HG03108 (cell line): ENCODE data around the gene MAML3.

ENCODE experiments used
- ATAC-seq: cut with Tn5 transposase; IDR thresholded peaks from one replicate; pipeline ENCODE4 v1.9.1; 2021; ENCODE audit warnings: moderate library complexity; ENCODE audit not compliant: unreplicated experiment

The MAML3 gene

GRCh38 chr4:139797287-139797686, 356.7 kb downstream of the MAML3 start:
- ATAC-seq, result no peak

- no peak for ATAC-seq
Observed at GRCh38 chr4:139795527-139796314, 358.3 kb downstream of the MAML3 start.

- ATAC-seq, result no peak
Observed at GRCh38 chr4:139794158-139794954, 359.6 kb downstream of the MAML3 start.

- ATAC-seq, result no peak
Observed at GRCh38 chr4:139791681-139792080, 362.3 kb downstream of the MAML3 start.

GRCh38 chr4:139790291-139790690, 363.7 kb downstream of the MAML3 start:
- ATAC-seq, result no peak

GRCh38 chr4:139789096-139789654, 364.8 kb downstream of the MAML3 start:
- ATAC-seq, result no peak

- ATAC-seq, result no peak
Observed at GRCh38 chr4:139786494-139787354, 367.3 kb downstream of the MAML3 start.

- ATAC-seq, result no peak
Observed at GRCh38 chr4:139785356-139785755, 368.6 kb downstream of the MAML3 start.

GRCh38 chr4:139783741-139784484, 370.1 kb downstream of the MAML3 start:
- ATAC-seq, result no peak

GRCh38 chr4:139782926-139783522, 371.0 kb downstream of the MAML3 start:
- ATAC-seq, result no peak

- ATAC-seq, result no peak
Observed at GRCh38 chr4:139781066-139781465, 372.9 kb downstream of the MAML3 start.

GRCh38 chr4:139779691-139780090, 374.3 kb downstream of the MAML3 start:
- no peak for ATAC-seq

GRCh38 chr4:139777757-139778156, 376.2 kb downstream of the MAML3 start:
- no peak for ATAC-seq

- ATAC-seq, result no peak
Observed at GRCh38 chr4:139776235-139776634, 377.7 kb downstream of the MAML3 start.

- ATAC-seq, result no peak
Observed at GRCh38 chr4:139774759-139775487, 379.1 kb downstream of the MAML3 start.

GRCh38 chr4:139773560-139774318, 380.2 kb downstream of the MAML3 start:
- no peak for ATAC-seq

GRCh38 chr4:139770361-139770760, 383.6 kb downstream of the MAML3 start:
- no peak for ATAC-seq

GRCh38 chr4:139769364-139769763, 384.6 kb downstream of the MAML3 start:
- ATAC-seq, result no peak
